Measurements from ENCODE around the gene SYT5.

SYT5 gene

DNA sequence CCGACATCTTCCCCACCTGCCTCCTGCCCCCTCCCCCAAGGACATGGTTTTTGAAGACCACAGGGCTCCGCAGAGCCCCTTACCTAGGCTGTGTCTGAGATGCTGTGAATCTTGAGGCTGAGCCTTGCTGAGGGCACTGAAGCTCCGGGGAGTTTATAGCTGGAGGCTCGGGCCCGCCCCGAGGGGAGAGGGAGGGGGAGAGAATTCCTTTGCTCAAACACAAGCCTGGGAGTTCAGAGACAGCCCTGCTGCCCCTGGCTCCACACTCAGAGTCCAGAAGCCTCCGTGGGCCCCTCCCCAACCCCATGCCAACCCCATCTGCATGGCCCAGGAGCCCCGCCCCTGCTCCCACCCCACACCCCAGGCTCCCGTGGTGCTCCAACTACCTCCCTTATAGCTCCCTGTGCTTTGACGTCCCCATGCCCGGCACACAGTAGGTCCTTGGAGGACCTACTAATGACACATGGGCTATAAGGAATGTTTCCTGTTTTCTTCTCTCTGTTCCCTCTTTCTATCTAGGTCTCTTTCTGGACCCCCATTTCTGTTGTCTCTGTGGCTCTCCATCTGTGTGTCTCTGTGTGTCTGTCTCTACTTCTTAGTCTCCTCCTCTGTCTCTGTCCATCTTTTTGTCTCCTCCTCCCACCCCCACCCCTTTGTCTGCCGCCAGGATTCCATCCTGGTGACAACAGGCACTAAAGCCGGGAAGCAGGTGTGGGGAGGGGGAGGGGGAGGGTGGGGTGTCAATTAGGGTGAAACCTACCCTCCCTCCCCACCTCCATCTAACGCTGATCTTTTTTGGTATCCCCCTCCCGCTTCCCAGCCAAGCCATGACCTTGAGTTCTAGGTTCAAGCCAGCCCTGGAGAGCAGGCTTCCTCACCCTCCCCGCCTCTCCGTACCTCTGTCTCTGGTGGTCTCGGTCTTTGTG is 30.7 kb downstream of the SYT5 start, which contains the start of gene TNNT1:
TSS of gene TNNT1 (minus strand) at position 129 of the 926 bp plus-strand sequence. CDS start 2,049 bp downstream, outside the sequence.
- WGBS (ENCODE audit: extremely low coverage, insufficient coverage, low lambda C conversion rate): no CpG with 5 or more reads among the region's 18 CpGs
- DNase-seq: peak; percentile 86
- Histone ChIP-seq H3K4me2 (ENCODE audit: low read length) (no peak within 1 kb of the TSS), H3K23ac (ENCODE audit: low read length) (peak within 1 kb of the TSS; percentile 66), H3K56ac (ENCODE audit: low read length) (peak within 1 kb of the TSS; percentile 9), H3K27me3 (ENCODE audit: insufficient read depth, low read length, poor library complexity) (no peaks in the 10 kb centered on the region), H3K4me1 (ENCODE audit: control insufficient read depth, low read depth, low read length) (no peaks in the 10 kb centered on the region), H3K27ac (ENCODE audit: low read depth, low read length) (no peak within 1 kb of the TSS), H3K36me3 (ENCODE audit: control insufficient read depth, insufficient read depth, low read length) (no peaks in the 10 kb centered on the region), H4K5ac (ENCODE audit: low read length) (no peak within 1 kb of the TSS), H2BK120ac (ENCODE audit: low read depth, low read length) (no peak within 1 kb of the TSS), H3K4me3 (ENCODE audit: low read length) (no peak within 1 kb of the TSS), H2AK5ac (ENCODE audit: low read length) (no peak within 1 kb of the TSS), H3K79me1 (ENCODE audit: low read length) (no peaks in the 10 kb centered on the region), H3K18ac (ENCODE audit: low read length) (no peak within 1 kb of the TSS), H2BK15ac (replicated peaks; ENCODE audit: low read depth) (no peak within 1 kb of the TSS), H3K79me2 (ENCODE audit: control insufficient read depth, insufficient read depth, low read length) (no peaks in the 10 kb centered on the region), H2BK5ac (ENCODE audit: low read length) (no peak within 1 kb of the TSS), H4K8ac (ENCODE audit: low read depth, low read length) (no peak within 1 kb of the TSS), H3K4ac (ENCODE audit: low read depth, low read length) (no peak within 1 kb of the TSS), H3K9ac (ENCODE audit: low read length) (no peak within 1 kb of the TSS)

- Histone ChIP-seq H2BK5ac (ENCODE audit: low read length) (no peak overlapping the region), H3K4me3 (ENCODE audit: low read length) (no peak overlapping the region), H3K79me2 (ENCODE audit: control insufficient read depth, insufficient read depth, low read length) (no peaks in the 10 kb centered on the region), H3K23ac (ENCODE audit: low read length) (no peak overlapping the region), H3K36me3 (ENCODE audit: control insufficient read depth, insufficient read depth, low read length) (no peaks in the 10 kb centered on the region), H3K18ac (ENCODE audit: low read length) (no peak overlapping the region), H3K56ac (ENCODE audit: low read length) (no peak overlapping the region), H2AK5ac (ENCODE audit: low read length) (no peak overlapping the region), H4K5ac (ENCODE audit: low read length) (no peak overlapping the region), H3K9ac (ENCODE audit: low read length) (no peak overlapping the region), H3K27me3 (ENCODE audit: insufficient read depth, low read length, poor library complexity) (no peaks in the 10 kb centered on the region), H2BK120ac (ENCODE audit: low read depth, low read length) (no peak overlapping the region), H3K4me1 (ENCODE audit: control insufficient read depth, low read depth, low read length) (no peaks in the 10 kb centered on the region), H2BK15ac (replicated peaks; ENCODE audit: low read depth) (no peak overlapping the region), H3K79me1 (ENCODE audit: low read length) (no peaks in the 10 kb centered on the region), H3K4me2 (ENCODE audit: low read length) (no peak overlapping the region), H4K8ac (ENCODE audit: low read depth, low read length) (no peak overlapping the region), H3K27ac (ENCODE audit: low read depth, low read length) (no peak overlapping the region), H3K4ac (ENCODE audit: low read depth, low read length) (peak overlapping the region; percentile 26)
- no CpG with 5 or more reads among the region's 9 CpGs for WGBS (ENCODE audit: extremely low coverage, insufficient coverage, low lambda C conversion rate)
- DNase-seq: peak; percentile 54
Observed at GRCh38 chr19:55147545-55148251, 32.4 kb downstream of the SYT5 start.

- H3K4me2 ChIP-seq (ENCODE audit: low read length): peak overlapping the region; percentile 59
- H3K4me3 ChIP-seq (ENCODE audit: low read length): peak overlapping the region; percentile 43
Observed at GRCh38 chr19:55146705-55147273, 33.3 kb downstream of the SYT5 start.

GRCh38 chr19:55146078-55146704 is 33.9 kb downstream of the SYT5 start:
- Histone ChIP-seq H2AK5ac (ENCODE audit: low read length) (no peak overlapping the region), H3K36me3 (ENCODE audit: control insufficient read depth, insufficient read depth, low read length) (no peaks in the 10 kb centered on the region), H3K79me1 (ENCODE audit: low read length) (no peaks in the 10 kb centered on the region), H4K5ac (ENCODE audit: low read length) (no peak overlapping the region), H3K56ac (ENCODE audit: low read length) (peak overlapping the region; percentile 80), H3K4ac (ENCODE audit: low read depth, low read length) (no peak overlapping the region), H3K4me3 (ENCODE audit: low read length) (peak overlapping the region; percentile 43), H2BK15ac (replicated peaks; ENCODE audit: low read depth) (no peak overlapping the region), H3K27me3 (ENCODE audit: insufficient read depth, low read length, poor library complexity) (no peaks in the 10 kb centered on the region), H2BK120ac (ENCODE audit: low read depth, low read length) (no peak overlapping the region), H4K8ac (ENCODE audit: low read depth, low read length) (no peak overlapping the region), H3K4me1 (ENCODE audit: control insufficient read depth, low read depth, low read length) (no peaks in the 10 kb centered on the region), H3K23ac (ENCODE audit: low read length) (no peak overlapping the region), H3K9ac (ENCODE audit: low read length) (peak overlapping the region; percentile 65), H3K27ac (ENCODE audit: low read depth, low read length) (no peak overlapping the region), H2BK5ac (ENCODE audit: low read length) (no peak overlapping the region), H3K79me2 (ENCODE audit: control insufficient read depth, insufficient read depth, low read length) (no peaks in the 10 kb centered on the region), H3K4me2 (ENCODE audit: low read length) (peak overlapping the region; percentile 59), H3K18ac (ENCODE audit: low read length) (peak overlapping the region; percentile 83)
- DNase-seq: peak; percentile 82
- WGBS (ENCODE audit: extremely low coverage, insufficient coverage, low lambda C conversion rate): no CpG with 5 or more reads among the region's 41 CpGs

More at GRCh38 chr19:55146705-55147273, 33.3 kb downstream of the SYT5 start:
- no peak overlapping the region for H4K8ac ChIP-seq (ENCODE audit: low read depth, low read length)
- H3K4ac ChIP-seq (ENCODE audit: low read depth, low read length): peak overlapping the region; percentile 46
- no peak overlapping the region for H3K23ac ChIP-seq (ENCODE audit: low read length)
- no peak overlapping the region for H4K5ac ChIP-seq (ENCODE audit: low read length)
- no peaks in the 10 kb centered on the region for H3K79me1 ChIP-seq (ENCODE audit: low read length)
- H2BK5ac ChIP-seq (ENCODE audit: low read length): no peak overlapping the region
- no peak overlapping the region for H2BK15ac ChIP-seq (replicated peaks; ENCODE audit: low read depth)
- H2BK120ac ChIP-seq (ENCODE audit: low read depth, low read length): no peak overlapping the region
- no peak overlapping the region for H3K27ac ChIP-seq (ENCODE audit: low read depth, low read length)
- H2AK5ac ChIP-seq (ENCODE audit: low read length): no peak overlapping the region
- peak; percentile 97 for DNase-seq
- no CpG with 5 or more reads among the region's 27 CpGs for WGBS (ENCODE audit: extremely low coverage, insufficient coverage, low lambda C conversion rate)
- H3K4me1 ChIP-seq (ENCODE audit: control insufficient read depth, low read depth, low read length): no peaks in the 10 kb centered on the region
- H3K56ac ChIP-seq (ENCODE audit: low read length): peak overlapping the region; percentile 80
- peak overlapping the region; percentile 65 for H3K9ac ChIP-seq (ENCODE audit: low read length)
- H3K36me3 ChIP-seq (ENCODE audit: control insufficient read depth, insufficient read depth, low read length): no peaks in the 10 kb centered on the region
- H3K79me2 ChIP-seq (ENCODE audit: control insufficient read depth, insufficient read depth, low read length): no peaks in the 10 kb centered on the region
- peak overlapping the region; percentile 83 for H3K18ac ChIP-seq (ENCODE audit: low read length)
- H3K27me3 ChIP-seq (ENCODE audit: insufficient read depth, low read length, poor library complexity): no peaks in the 10 kb centered on the region

DNA sequence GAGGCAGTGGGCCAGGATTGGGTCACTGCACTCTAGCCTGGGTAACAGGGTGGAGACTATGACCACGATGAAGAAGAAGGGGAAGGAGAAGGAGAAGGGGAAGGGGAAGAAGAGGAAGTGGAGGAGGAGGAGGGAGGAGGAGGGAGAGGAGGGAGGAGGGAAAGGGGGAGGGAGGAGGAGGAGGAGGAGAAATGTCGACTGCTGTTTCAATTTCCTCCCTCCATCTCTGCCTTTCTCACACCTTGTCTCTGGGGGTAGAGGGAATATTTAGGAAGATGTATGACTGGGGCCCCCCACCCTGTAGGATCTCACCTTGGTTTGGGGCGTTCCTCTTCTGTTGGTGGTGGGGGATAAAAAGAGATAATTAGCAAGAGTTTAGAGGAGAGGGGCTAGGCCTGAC is 34.9 kb downstream of the SYT5 start:
- no peaks in the 10 kb centered on the region for H3K36me3 ChIP-seq (ENCODE audit: control insufficient read depth, insufficient read depth, low read length)
- H3K4me1 ChIP-seq (ENCODE audit: control insufficient read depth, low read depth, low read length): no peaks in the 10 kb centered on the region
- H3K18ac ChIP-seq (ENCODE audit: low read length): no peak overlapping the region
- no peak overlapping the region for H3K27ac ChIP-seq (ENCODE audit: low read depth, low read length)
- H3K23ac ChIP-seq (ENCODE audit: low read length): no peak overlapping the region
- WGBS (ENCODE audit: extremely low coverage, insufficient coverage, low lambda C conversion rate): no CpG with 5 or more reads among the region's 3 CpGs
- no peak overlapping the region for H3K56ac ChIP-seq (ENCODE audit: low read length)
- no peaks in the 10 kb centered on the region for H3K79me2 ChIP-seq (ENCODE audit: control insufficient read depth, insufficient read depth, low read length)
- no peak overlapping the region for H4K5ac ChIP-seq (ENCODE audit: low read length)
- H4K8ac ChIP-seq (ENCODE audit: low read depth, low read length): no peak overlapping the region
- H3K4me3 ChIP-seq (ENCODE audit: low read length): no peak overlapping the region
- H2BK120ac ChIP-seq (ENCODE audit: low read depth, low read length): no peak overlapping the region
- no peak for DNase-seq
- H3K79me1 ChIP-seq (ENCODE audit: low read length): no peaks in the 10 kb centered on the region
- no peaks in the 10 kb centered on the region for H3K27me3 ChIP-seq (ENCODE audit: insufficient read depth, low read length, poor library complexity)
- H3K4ac ChIP-seq (ENCODE audit: low read depth, low read length): no peak overlapping the region
- H3K4me2 ChIP-seq (ENCODE audit: low read length): no peak overlapping the region
- no peak overlapping the region for H2AK5ac ChIP-seq (ENCODE audit: low read length)
- no peak overlapping the region for H3K9ac ChIP-seq (ENCODE audit: low read length)
- H2BK15ac ChIP-seq (replicated peaks; ENCODE audit: low read depth): no peak overlapping the region
- no peak overlapping the region for H2BK5ac ChIP-seq (ENCODE audit: low read length)

All from mesendoderm (in vitro differentiated cells).